ENCODE data around the gene TRPM1.

Gene TRPM1

DNA sequence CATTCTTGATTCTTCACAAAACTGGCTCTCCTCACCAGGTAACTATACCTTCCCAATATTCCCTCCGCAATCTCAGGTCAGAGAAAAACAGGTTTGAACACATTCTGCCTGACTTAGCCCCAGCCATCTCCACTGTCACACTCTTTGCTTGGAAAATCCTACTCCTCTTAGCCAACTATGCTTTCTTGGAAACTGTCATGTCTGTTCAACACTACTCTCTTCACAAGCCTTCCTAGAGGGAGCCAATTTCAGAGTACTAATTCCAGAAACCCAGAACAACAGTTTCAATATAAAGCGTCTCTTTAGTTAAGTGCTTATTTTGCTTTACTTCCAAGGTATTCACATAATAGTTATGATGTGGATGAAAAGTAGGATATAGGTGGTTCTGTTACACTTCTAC is 131.8 kb downstream of the TRPM1 start:
- no peak for DNase-seq (ENCODE audit: low spot score)

DNA sequence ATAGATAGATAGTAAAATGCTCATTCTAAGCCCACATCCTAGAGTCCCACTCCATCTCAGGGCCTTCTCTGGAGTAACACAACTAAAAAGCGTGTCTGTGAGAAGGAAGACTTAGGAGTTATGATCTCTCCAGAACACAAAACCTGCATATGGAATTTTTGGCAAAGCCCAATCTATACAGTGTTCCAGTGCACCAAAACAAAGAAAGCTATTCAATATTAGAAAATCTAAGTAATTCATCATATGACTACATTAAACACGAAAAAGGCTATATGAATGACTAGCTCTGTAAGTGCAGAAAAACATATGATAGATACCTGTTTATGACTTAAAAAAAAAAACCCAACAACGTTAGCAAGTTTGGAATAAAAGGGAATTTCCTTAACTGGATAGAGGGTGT is 137.8 kb downstream of the TRPM1 start:
- DNase-seq (ENCODE audit: low spot score), result no peak

DNA sequence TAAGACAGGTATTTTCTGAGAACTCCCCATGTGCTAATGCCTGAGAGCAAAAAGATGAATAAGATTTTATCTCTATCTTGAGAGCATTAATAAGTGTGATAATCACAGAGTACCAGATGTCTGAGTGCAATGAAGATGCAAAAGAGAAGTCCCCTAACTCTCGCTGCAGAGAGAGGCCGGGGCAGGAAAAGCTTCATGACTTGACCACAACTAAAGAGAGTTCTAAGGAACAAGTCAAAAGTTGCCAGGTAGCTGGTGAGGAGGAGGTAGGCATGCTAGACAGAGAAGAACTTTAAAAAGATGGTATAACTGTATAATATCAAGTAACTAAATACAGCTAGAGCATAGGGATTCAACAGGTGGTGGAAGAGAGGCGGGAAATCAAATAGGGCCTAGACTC is 138.9 kb downstream of the TRPM1 start:
- no peak for DNase-seq (ENCODE audit: low spot score)

DNA sequence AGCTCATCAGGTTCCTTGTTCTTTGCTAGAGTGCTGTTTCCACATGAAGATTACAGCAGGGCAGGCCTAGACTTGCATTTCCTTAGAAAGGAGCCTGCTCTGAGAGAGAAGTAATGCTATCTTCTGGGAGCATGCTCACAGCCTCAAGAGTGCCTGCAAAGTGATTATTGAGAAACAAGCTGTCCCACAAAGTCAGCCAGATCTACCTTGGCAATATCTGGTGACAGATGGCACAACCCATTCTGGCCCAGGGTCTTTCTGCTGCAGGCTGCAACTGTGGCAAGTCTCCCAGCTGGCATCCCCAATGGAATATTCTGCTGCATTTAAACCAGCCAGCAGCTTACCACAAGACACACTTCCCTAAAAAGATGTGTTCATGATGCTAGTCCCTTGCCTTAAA is 139.4 kb downstream of the TRPM1 start:
- DNase-seq (ENCODE audit: low spot score), result no peak

DNA sequence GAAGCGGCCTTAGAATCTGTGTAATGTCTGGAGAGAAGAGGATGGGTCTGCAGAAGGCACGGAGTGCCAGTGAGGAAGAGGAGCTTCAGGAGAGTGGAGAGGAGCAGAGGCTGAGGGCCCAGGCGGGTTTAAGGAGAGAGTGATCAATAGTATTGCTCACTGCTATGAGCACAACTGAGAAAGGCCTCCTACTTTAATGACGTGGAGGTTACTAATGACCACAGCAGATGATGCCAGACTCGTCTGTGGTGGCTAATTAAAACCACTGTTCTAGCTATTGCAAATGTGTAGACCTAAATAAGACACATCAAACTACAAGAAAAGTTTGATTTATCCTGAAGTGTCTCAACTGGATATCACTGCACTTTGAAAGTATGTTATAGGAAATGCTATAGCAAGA is 143.3 kb downstream of the TRPM1 start:
- no peak for DNase-seq (ENCODE audit: low spot score)

DNA sequence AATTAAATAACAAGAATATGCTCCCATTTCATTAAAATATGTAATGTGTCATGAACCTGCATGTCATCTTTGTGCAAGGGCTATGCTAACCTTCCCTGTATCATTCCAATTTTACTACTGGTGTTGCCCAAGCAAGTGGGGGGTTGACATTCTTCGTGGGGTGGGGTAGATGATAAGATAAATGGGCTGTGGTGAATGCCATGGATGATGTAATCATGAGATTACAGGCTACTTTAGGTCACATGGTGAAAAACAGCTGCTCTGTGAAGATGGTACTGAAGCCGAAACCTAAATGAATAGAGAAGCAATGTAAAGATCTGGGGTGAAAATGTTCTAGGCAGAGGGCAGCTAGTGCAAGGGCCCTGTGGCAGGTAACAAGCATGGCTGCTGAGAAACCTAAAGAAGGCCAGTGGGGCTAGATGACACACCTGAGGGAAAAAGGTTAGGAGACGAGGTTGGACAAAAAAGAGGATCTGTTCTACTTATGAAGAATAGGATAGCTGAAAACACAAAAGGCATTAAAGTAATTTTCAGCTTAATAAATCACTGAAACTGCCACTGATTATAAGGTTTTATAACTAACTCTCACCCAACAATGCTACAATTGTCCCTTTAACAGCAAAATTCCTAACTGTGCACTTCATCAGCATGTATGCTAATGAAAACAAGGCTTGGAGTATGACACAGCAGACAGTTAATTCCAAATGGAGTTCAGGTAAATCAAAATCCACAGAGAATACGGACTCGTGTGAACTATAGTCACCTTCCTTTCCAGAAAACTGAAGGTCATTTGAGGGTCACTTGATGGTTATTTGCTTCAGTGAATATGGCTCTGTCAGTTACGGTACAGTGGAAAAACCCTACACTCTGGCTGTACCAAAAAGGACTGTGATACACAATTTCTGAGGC is 145.1 kb downstream of the TRPM1 start:
- no peak for DNase-seq (ENCODE audit: low spot score)

DNA sequence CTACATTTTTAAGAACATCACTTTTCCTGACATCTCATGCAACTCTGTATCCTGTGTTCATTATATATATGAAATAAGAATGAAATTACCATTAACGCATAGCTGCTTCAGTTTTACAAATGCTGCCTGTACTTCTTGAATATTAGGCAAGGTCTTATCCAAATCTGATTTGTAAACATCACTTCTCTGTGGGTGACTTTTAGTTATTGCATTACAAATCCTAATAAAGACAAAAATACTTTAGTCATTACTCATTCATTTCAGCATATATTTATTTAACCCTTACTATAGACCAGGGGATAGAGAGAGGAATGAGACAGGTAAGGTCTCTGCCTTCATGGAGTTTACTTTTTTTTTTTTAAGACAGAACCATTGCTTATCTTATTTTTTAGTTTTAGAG is 146.9 kb downstream of the TRPM1 start:
- no peak for DNase-seq (ENCODE audit: low spot score)

DNA sequence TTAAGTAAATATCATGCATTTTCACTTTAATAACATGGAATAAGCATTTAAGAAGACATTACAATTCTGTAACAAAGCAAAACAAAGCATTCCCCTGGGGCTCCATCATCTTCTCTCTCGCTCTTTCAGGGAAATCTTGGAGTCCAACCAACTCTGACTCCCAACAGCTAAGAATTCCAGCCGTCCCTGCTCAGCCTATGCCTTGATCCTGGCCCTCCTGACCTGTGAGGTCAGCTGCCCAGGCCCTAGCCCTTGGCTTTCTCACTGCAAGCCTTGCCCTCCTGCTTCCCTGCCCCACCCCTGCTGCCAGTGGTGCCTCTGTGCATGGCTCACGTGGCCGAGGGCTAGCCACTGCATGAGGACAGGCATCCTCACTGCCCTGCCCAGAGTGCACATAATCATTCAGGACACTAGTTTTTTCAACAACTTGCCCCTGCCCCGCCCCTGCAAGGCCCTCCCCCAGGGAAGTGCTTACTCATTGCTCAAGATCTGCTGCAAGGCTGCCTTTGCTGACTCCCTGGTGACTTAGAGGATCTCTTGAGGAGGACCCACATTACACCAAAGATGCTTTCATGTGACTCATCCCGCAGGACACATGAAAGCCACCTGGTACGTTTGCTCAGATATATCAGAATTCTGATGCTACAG is 147.7 kb downstream of the TRPM1 start:
- DNase-seq (ENCODE audit: low spot score), result peak; percentile 83

DNA sequence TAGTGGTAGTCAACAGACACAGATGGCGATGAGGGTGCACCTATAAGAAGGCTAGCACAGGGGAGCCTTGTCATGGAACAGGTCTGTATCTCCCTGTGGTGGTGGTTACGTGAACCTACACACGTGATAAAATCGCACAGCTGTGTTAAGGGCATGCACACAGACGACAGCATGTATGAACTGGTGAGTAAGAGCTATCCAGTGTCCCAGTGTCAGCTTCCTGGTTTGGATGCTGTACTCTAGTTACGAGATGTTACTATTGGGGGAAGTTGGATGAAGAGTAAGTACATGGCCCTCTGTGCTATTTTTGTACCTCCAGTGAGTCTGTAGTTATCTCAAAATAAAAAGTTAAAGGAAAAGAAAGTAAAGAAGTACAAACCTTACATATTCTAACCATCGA is 148.3 kb downstream of the TRPM1 start:
- DNase-seq (ENCODE audit: low spot score), result no peak
